Left hindlimb (tissue), 1 donor: ENCODE results near the gene PIM1.
A peak's percentile ranks its signal among the peaks of the same experiment; 100 is the strongest.
"Not testable (repeated sequence)": the region's sequence is repeated elsewhere in the genome, so short reads cannot be mapped to it uniquely, and the experiment has no call there.

ENCODE experiments used
- DNase-seq: peaks from one replicate; pipeline ENCODE4 v3.0.0-alpha.2; 2018

Gene PIM1

GRCh38 chr6:37169496-37170272, at the start of gene PIM1:
Gene PIM1 (plus strand): TSS chr6:37170152. CDS start chr6:37170576, 424 bp downstream.
- peak; percentile 100 for DNase-seq

GRCh38 chr6:37121556-37121955, 48.4 kb upstream of the PIM1 start:
- no peak for DNase-seq

- no peak for DNase-seq
Observed at GRCh38 chr6:37122861-37123260, 47.1 kb upstream of the PIM1 start.

- no peak for DNase-seq
Observed at GRCh38 chr6:37123957-37124729, 45.8 kb upstream of the PIM1 start.

- DNase-seq = peak; percentile 51
Observed at GRCh38 chr6:37125774-37126492, 44.0 kb upstream of the PIM1 start.

GRCh38 chr6:37126493-37126958, 43.4 kb upstream of the PIM1 start:
- no peak for DNase-seq

- no peak for DNase-seq
Observed at GRCh38 chr6:37126961-37127616, 42.9 kb upstream of the PIM1 start.

- no peak for DNase-seq
Observed at GRCh38 chr6:37127961-37128862, 41.7 kb upstream of the PIM1 start.

- DNase-seq = not testable (repeated sequence)
Observed at GRCh38 chr6:37128863-37129443, 41.0 kb upstream of the PIM1 start.

GRCh38 chr6:37129566-37129965, 40.4 kb upstream of the PIM1 start:
- DNase-seq = no peak

- no peak for DNase-seq
Observed at GRCh38 chr6:37130704-37131103, 39.2 kb upstream of the PIM1 start.

- DNase-seq = peak; percentile 83
Observed at GRCh38 chr6:37131104-37131959, 38.6 kb upstream of the PIM1 start.

GRCh38 chr6:37131960-37132253, 38.0 kb upstream of the PIM1 start:
- DNase-seq = no peak

GRCh38 chr6:37134036-37134395, 35.9 kb upstream of the PIM1 start:
- no peak for DNase-seq

- no peak for DNase-seq
Observed at GRCh38 chr6:37134396-37135191, 35.4 kb upstream of the PIM1 start.

GRCh38 chr6:37135835-37136694, 33.9 kb upstream of the PIM1 start:
- no peak for DNase-seq

GRCh38 chr6:37136821-37137200, 33.1 kb upstream of the PIM1 start:
- DNase-seq = no peak

GRCh38 chr6:37137201-37138090, 32.5 kb upstream of the PIM1 start:
- peak; percentile 84 for DNase-seq
